Measurements from ENCODE around the gene ZNF385C. TPM values are rescaled to one million over a fixed set of nuclear protein-coding genes. Genes with fewer than 3 reads are reported as not detected.

ZNF385C gene, protein sequence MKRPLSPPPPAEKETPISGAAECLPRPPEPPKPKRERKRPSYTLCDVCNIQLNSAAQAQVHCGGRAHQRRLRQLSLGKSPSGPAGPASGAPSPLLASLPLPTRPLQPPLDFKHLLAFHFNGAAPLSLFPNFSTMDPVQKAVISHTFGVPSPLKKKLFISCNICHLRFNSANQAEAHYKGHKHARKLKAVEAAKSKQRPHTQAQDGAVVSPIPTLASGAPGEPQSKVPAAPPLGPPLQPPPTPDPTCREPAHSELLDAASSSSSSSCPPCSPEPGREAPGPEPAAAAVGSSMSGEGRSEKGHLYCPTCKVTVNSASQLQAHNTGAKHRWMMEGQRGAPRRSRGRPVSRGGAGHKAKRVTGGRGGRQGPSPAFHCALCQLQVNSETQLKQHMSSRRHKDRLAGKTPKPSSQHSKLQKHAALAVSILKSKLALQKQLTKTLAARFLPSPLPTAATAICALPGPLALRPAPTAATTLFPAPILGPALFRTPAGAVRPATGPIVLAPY
- total RNA-seq (2022; extraction: Qiagen RNA extraction; ENCODE audit: low read depth): 0.14 to 0.32 TPM (median 0.27 TPM) in 4 of 5 replicates, not detected in the other

DNA sequence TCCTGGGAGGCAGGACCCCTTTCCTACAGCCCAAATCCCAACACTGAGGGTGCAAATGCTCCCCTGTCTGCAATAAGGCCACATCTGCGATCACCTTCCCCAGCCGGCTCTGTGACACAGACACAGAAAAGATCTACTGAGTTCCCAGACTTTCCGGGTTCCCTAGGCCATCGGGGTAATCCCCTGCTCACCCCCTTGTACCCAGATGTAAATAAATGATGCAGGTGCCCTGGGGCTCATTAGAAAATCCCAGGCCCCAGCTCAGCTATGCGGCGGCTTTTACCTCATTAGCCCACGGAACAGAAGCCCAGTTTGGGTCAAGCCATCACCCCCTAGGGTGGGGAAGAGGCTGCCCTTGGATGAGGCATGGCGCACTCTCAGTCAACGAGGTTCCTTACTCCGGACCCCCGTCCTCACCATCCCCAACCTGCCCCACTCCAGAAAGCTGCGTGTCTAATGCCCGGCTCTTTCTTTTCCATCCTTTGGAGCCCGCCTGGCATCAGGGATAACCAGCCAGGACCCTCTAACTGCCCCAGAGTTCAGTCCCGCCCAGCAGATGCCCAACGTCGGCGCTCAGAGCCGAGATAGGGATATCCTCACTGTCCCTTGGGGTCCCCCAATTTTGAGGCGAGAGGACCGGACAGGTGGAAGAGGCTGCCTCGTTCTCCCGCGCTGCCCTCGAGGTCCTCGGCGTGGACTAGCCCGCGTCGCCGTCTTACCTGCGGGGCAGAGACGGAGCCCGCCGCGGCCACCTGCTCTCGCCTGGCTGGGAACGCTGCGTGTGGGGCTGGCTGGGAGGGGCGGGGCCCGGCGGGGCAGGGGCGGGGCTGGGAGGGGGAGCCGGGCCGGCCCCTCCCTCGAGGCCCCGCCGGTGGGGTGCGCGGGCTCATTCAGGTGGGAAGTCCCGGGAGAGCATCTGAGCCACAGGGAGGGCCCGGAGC, at the start of gene ZNF385C:
TSS of gene ZNF385C (minus strand) at position 783 of the 941 bp plus-strand sequence. CDS start 35,417 bp downstream, outside the sequence.

DNA sequence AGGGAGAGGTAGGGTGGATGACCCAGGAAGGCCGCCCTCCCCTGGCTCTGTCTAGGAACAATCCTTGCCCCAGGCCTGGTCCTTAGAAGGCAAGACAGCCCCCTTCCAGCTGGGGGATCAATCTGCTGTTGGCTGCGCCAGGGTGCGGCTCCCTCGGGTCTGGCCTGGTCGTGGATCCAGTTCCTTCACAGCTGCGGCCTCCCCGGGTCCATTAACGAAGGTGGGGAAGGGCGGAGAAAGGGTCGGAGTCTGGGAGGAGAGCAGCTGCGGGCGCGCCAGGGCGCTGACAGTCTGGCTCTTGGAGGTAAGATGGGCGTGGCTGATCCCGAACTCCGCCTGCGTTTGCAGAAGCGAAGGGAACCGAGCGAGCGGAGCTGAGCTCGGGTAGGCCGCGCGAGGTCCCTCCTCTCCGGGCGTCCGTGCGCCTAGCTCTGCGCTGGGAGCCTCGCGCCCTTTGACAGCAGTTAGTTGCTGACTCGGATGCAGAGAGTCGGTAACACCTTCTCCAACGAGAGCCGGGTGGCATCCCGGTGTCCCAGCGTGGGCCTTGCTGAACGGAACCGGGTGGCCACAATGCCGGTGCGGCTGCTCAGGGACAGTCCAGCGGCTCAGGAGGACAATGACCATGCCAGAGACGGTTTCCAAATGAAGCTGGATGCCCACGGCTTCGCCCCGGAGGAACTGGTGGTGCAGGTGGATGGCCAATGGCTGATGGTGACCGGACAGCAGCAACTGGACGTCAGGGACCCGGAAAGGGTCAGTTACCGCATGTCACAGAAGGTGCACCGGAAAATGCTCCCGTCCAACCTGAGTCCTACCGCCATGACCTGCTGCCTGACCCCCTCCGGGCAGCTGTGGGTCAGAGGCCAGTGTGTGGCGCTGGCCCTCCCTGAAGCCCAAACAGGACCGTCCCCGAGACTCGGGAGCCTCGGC, 24.4 kb upstream of the ZNF385C start, which contains the start of gene HSPB9:
TSS of gene HSPB9 (plus strand) at position 434 of the 933 bp plus-strand sequence. CDS start at position 481, 47 bp downstream.

DNA sequence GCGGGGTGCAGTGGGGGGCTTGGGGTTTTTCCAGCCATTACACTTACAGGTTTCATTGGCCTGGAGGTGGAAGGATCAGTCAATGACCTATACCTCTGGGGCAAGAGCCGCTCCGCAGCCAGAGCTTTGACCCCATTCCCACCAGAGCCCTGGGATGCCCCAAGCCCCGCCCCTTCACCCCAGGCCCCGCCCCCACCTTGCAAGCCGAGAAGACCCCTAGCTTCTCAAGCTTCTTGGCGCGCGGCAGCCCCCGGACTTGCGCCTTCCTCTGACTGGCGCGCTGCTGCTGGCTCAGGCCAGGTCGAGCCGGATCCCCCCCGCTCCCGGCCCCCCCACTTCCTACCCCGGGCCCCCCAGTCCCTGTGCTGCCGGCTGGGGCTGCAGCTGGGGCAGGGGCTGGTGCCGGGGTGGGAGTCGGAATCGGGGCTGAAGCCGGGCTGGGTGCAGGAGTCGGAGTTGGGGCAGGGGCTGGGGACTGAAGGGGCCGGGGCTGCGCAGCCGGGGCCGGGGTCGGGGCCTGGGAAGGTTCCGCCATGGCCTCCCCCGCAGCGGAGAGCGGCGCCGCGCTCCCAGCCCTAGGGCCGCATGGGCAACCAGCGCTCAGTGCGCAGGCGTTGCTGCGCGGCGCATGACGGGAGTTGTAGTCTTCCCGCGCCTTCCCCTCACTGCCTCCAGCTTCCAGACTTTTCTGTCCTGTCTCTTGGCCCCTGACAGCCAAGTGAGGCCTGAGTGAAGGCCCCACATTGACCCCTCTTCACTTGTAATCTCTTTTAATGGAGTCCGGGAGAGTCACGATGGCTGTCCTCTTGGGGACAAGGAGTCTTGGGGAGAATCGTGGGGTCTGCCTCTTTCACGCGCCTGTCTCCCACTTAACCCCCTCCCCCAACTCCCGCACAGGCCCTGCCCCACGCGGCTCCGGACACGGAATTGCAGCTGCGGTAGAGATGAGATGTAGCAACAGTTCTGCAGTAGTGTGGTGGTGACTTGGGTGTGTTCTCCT, 22.8 kb upstream of the ZNF385C start, which contains the start of gene KAT2A:
TSS of gene KAT2A (minus strand) at position 598 of the 1,000 bp plus-strand sequence. CDS start at position 535, 63 bp downstream.

GRCh38 chr17:42112552-42113176, 14.4 kb upstream of the ZNF385C start, which contains the start of gene DHX58:
Gene DHX58 (minus strand): TSS chr17:42112714. CDS start chr17:42111892, 822 bp downstream.

GRCh38 chr17:42050393-42051012, 47.8 kb downstream of the ZNF385C start, which contains the start of gene C17orf113:
Gene C17orf113 (minus strand): TSS chr17:42050601. CDS start chr17:42043376, 7,225 bp downstream.

DNA sequence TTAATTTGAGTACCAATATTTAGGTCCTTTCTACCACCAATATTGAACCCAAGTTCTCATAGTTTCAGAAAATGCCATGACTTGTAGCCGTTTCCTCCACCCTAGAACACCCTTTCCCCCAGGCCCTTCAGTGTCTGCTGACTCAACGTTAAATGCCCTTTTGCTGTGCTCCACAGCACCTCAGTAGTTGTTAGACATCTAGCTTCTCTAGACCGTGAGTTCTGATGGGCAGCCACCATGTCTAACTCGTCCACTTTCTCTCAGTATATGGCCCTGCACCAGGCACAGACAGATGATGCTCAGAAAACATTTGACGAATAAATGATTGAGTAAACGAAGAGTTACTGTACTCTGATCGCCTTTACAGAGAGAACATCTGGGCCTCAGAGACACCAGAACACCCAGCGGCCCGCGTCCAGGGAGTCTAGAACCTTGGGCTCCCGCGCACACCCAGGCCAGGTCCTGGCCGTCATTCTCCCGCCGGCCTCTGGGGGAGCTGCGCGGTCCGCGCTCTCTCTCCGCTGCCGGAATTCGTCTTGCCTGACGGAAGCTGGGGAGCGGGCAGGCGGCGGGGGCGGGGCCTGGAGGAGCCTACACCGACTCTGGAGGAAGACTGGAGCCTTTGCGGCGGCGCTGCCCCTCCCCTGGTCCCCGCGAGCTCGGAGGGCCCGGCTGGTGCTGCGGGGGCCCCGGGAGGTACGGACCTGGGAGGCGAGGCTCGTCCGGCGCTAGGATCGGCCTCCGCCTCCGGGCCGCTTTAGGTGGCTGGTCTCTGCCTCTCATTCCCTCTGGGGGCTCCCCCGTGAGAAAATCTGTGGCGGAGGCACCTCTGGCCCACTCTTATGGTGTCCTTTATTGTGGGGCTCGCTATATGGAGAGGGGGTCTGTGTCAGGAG, 78.5 kb downstream of the ZNF385C start, which contains the start of gene NKIRAS2:
TSS of gene NKIRAS2 (plus strand) at position 582 of the 896 bp plus-strand sequence. CDS start 1,488 bp downstream, outside the sequence.

GRCh38 chr17:42016941-42017865, 81.1 kb downstream of the ZNF385C start, which contains the start of gene DNAJC7:
Gene DNAJC7 (minus strand): TSS chr17:42017439. CDS start chr17:42017416, 23 bp downstream.

Other genes with a start within 250 kb of the ZNF385C start
- gene KLHL11, start 233.1 kb downstream of the ZNF385C start, total RNA-seq (2022; extraction: Qiagen RNA extraction; ENCODE audit: low read depth): 1.7 to 3.8 TPM (median 2.9 TPM) in 5 replicates
- 247 to 312 TPM (median 289 TPM) in 5 replicates for gene ACLY, start 179.5 kb downstream of the ZNF385C start, total RNA-seq (2022; extraction: Qiagen RNA extraction; ENCODE audit: low read depth)
- 0.98 to 1.6 TPM (median 1.3 TPM) in 5 replicates for gene ODAD4, start 167.9 kb downstream of the ZNF385C start, total RNA-seq (2022; extraction: Qiagen RNA extraction; ENCODE audit: low read depth)
- 55.5 to 71.2 TPM (median 67.9 TPM) in 5 replicates for gene CNP, start 131.7 kb downstream of the ZNF385C start, total RNA-seq (2022; extraction: Qiagen RNA extraction; ENCODE audit: low read depth)
- 111 to 123 TPM (median 118 TPM) in 5 replicates for gene DNAJC7, start 81.0 kb downstream of the ZNF385C start, total RNA-seq (2022; extraction: Qiagen RNA extraction; ENCODE audit: low read depth)
- gene NKIRAS2, start 78.4 kb downstream of the ZNF385C start, total RNA-seq (2022; extraction: Qiagen RNA extraction; ENCODE audit: low read depth): 42.0 to 45.8 TPM (median 44.8 TPM) in 5 replicates
- 0.48 to 0.94 TPM (median 0.69 TPM) in 5 replicates for gene C17orf113, start 47.9 kb downstream of the ZNF385C start, total RNA-seq (2022; extraction: Qiagen RNA extraction; ENCODE audit: low read depth)
- gene DHX58, start 14.2 kb upstream of the ZNF385C start, total RNA-seq (2022; extraction: Qiagen RNA extraction; ENCODE audit: low read depth): 0.18 to 0.69 TPM (median 0.51 TPM) in 5 replicates
- 36.5 to 47.8 TPM (median 45.1 TPM) in 5 replicates for gene KAT2A, start 22.9 kb upstream of the ZNF385C start, total RNA-seq (2022; extraction: Qiagen RNA extraction; ENCODE audit: low read depth)
- 0.08 TPM in 1 of 5 replicates, not detected in the others for gene HSPB9, start 24.3 kb upstream of the ZNF385C start, total RNA-seq (2022; extraction: Qiagen RNA extraction; ENCODE audit: low read depth)
- 222 to 266 TPM (median 257 TPM) in 5 replicates for gene RAB5C, start 56.5 kb upstream of the ZNF385C start, total RNA-seq (2022; extraction: Qiagen RNA extraction; ENCODE audit: low read depth)
- gene KCNH4, start 82.7 kb upstream of the ZNF385C start, total RNA-seq (2022; extraction: Qiagen RNA extraction; ENCODE audit: low read depth): 0.25 to 0.39 TPM (median 0.29 TPM) in 5 replicates
- gene HCRT, start 87.0 kb upstream of the ZNF385C start, total RNA-seq (2022; extraction: Qiagen RNA extraction; ENCODE audit: low read depth): not detected in 5 replicates
- 18.2 to 22.2 TPM (median 18.6 TPM) in 5 replicates for gene GHDC, start 96.0 kb upstream of the ZNF385C start, total RNA-seq (2022; extraction: Qiagen RNA extraction; ENCODE audit: low read depth)
- 20.8 to 28.8 TPM (median 27.5 TPM) in 5 replicates for gene STAT5B, start 177.9 kb upstream of the ZNF385C start, total RNA-seq (2022; extraction: Qiagen RNA extraction; ENCODE audit: low read depth)
- gene STAT5A, start 190.0 kb upstream of the ZNF385C start, total RNA-seq (2022; extraction: Qiagen RNA extraction; ENCODE audit: low read depth): 5.3 to 7.8 TPM (median 5.6 TPM) in 5 replicates

Measured in A549 treated with GW870086 at 1 μM for 4 hours (cell line).